Activated CD4-positive, alpha-beta T cell treated with anti-CD3 and anti-CD28 coated beads for 24 hours (primary cell): ENCODE data around the gene MIDN.

ENCODE experiments used
- DNase-seq, 2 donors: peaks; one replicate each; pipeline ENCODE4 v3.0.0-alpha.2; 2020; ENCODE audit warnings: low read depth in 2 of 2

Gene MIDN

GRCh38 chr19:1220976-1221903 lies 27.1 kb upstream of the MIDN start:
- DNase-seq, result no peak

DNA sequence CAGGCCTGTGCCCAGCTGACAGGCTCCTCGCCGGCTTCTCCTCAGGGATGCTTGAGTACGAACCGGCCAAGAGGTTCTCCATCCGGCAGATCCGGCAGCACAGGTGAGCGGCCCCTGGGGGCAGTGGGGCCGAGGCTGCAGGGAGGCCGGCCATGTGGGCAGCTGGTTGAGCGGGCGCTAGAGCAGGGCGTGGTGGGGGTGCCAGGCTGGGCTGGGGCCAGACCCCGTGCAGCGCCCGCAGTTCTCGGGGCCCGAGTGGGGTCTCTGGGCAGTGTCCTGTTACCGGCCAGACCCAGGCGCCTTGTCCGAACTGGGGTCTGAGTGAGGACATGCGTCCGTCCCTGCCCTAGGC lies 26.5 kb upstream of the MIDN start:
- no peak for DNase-seq

GRCh38 chr19:1222394-1222793 lies 26.0 kb upstream of the MIDN start:
- no peak for DNase-seq

- DNase-seq, result no peak
These were observed 25.1 kb upstream of the MIDN start for GRCh38 chr19:1223018-1223855.

- DNase-seq, result no peak
These were observed 24.1 kb upstream of the MIDN start for GRCh38 chr19:1224047-1224825.

- DNase-seq, result no peak
These were observed 23.5 kb upstream of the MIDN start for GRCh38 chr19:1224847-1225246.

GRCh38 chr19:1225440-1226226 lies 22.8 kb upstream of the MIDN start:
- DNase-seq, result no peak

DNA sequence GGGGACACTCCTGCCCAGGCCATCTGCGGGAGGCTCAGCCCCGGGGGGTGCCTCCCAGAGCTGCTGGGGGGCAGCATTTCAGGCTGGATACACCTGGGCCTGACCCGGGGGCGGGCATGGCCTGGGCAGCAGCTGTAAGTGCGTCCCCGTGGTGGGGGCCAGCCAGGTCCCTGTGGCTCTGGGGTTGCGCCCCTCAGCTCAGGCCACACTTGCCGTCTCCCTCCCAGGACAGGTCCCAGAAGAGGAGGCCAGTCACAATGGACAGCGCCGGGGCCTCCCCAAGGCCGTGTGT lies 22.2 kb upstream of the MIDN start:
- no peak for DNase-seq

- DNase-seq, result no peak
These were observed 21.7 kb upstream of the MIDN start for GRCh38 chr19:1226522-1227303.

- no peak for DNase-seq
These were observed 20.9 kb upstream of the MIDN start for GRCh38 chr19:1227304-1228054.

DNA sequence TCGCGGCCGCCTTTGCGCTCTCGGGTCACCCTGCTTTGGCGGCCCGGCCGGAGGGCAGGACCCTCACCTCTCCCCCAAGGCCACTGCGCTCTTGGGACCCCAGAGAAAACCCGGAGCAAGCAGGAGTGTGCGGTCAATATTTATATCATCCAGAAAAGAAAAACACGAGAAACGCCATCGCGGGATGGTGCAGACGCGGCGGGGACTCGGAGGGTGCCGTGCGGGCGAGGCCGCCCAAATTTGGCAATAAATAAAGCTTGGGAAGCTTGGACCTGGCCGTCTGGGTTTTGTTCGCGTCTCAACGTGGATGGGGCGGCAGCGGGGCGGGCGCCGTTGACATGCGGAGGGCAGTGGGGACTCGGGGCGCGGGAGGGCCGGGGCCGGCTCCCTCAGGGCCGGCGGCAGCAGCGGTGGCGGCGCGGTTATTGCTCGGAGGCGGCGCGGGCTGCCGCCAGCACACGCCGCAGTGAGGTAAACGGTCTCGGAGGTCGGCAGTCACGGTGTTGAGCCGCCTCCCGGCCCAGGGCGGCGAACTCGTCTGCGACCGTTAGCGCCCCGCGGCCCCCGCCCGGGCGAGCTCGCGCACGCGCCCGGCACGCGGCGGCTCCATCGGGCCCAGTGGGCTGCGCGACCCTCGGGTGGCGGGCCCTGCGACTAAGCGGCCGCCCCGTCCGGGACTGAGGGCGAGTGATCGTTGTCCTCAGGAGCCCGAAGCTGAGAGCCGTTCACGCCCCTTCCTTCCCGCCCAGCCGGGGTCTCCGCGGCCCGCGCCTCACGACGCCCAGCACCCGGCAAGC lies 20.0 kb upstream of the MIDN start:
- no peak for DNase-seq

DNA sequence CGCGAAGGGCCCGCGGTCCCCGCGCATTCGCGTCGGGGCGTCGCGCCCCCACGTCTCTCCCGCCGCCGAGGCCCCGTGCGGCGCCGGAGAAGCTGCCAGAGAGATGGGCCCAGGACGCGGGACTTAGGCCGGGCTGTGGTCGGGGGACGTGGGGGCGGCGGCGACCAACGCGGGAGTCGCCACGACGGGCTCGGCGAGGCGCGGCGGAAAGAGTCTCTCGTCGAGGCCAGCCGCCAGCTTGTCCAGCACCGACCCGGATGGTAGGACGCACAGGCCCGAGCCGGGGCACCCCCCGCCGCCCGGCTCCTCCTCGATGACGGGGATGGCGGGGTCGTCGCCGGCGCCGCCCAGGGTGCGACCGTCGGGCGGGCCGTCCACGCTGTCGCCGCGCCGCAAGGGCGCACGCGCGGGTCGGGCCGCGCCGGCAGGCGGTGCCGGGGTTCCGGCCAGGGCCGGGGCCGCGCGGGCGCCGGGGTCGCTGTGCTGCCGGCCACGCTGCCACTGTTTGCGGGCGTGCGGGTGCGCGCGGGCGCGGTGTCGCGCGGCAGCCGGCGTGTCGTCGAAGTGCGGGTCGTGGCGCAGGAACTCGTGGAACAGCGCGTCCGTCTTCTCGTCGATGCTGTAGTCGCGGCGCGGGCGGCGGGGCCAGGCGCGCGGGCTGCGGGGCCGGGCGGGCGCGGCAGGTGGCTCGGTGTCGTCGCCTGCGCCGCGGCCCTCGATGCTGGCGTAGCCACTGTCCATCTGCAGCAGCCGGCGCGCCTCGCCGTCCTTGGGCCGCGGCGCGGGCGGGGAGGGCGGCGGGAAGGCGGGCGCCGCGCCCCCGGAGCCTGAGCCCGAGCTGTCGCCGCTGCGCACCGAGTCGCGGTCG lies 19.1 kb upstream of the MIDN start:
- DNase-seq, result no peak

DNA sequence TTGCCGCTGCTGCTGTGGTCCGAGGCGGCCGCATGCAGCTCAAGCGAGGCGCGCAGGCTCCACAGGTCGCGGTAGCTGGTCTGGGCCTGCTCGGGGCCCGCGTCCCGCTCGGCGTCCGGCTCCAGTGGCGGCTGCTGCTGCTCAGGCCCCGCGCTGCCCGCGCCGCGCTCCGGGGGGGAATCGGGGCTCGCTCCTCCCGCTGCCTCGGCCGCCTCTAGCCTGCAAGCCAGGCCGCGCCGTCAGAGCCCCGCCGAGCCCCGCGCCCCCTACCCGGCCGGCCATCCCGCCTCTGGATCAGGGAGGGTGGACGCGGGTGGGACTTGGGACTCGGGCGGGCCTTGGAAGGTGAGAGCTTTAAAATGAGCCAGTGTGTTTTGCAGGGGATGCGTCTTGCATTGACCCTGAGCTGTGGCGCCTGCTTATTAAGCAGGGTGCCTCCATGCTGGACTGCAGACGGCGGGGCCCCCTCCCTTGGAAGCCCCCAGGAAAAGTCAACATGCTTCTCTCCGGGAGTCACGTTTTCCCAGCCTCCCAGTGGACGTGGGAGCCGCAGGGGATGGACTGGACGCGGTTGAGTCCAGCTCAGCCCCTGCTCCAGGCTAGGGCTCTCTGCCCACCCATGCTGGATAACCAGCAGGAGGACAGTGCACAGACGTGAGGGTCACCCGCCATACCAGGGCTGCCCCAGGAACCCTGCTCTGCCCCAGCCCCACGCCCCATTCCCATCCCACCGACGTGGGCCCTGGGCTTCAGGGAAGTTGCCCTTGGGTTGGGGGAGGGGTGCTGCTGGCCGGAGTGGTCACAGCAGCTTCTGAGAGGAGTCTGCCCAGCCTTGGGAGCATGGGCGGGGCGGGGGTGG lies 18.2 kb upstream of the MIDN start:
- no peak for DNase-seq

DNA sequence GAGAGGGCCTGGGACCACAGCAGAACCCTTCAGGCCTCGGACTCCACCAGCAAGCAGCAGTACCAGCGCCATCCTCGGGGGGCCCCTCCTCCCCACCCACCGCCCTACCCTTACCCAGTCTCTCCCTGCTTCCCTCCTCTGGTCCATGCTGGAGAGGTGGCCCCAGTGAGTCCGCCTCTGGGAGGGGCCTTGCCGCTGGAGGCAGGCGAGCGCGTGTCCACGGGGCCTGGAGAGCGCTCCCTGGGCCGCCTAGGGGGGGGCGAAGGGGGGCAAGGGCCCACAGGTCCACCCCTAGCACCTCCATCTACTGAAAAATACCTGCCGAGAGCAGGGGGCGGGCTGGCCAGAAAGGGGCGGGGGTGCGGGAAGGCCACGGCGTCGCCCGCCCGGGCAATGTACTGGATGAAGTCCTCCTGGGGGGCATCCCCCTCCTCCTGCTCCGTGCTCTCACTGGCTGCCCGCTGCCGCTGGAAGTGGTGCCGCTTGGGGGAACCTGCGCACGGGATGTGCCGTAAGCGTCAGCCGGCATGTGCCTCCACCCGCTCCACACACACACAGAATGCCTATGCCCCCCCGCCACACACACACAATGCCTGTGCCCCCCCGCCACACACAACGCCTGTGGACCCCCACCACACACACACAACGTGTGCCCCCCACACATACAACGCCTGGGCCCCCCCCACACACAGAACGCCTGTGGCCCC lies 17.4 kb upstream of the MIDN start:
- no peak for DNase-seq

GRCh38 chr19:1231729-1232637 lies 16.4 kb upstream of the MIDN start:
- no peak for DNase-seq

DNA sequence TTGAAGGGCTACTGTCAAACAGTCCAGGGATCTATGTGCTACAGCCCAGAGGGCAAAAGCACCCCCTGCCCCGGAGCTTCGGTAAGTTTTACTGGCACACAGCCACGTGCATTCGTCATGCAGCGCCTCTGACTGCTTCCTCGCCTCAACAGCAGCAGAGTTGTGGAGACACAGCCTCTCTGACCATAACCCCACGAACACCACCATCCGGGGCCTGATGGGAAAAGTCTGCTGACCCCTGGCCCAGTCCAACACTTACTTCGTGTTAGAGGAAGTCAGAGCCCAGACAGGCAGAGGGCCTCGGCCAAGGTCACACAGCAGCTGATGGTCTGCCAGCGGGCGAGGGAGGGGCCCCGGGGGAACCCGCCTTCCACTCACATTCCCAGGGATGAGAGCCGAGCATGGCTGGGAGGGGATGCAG lies 15.7 kb upstream of the MIDN start:
- no peak for DNase-seq
